HL-60 (cell line): ENCODE data around the gene PARN.

Source experiments
- CTCF ChIP-seq: IDR thresholded peaks from one replicate; pipeline ENCODE4 v1.5.1; 2011; ENCODE audit warnings: low read length, control low read depth, inconsistent platforms; ENCODE audit not compliant: insufficient read depth
- POLR2AphosphoS5 ChIP-seq: IDR thresholded peaks from 2 replicates; pipeline ENCODE4 v1.6.1; 2012; ENCODE audit warnings: low read depth
- REST ChIP-seq: IDR thresholded peaks from 2 replicates; pipeline ENCODE4 v1.6.1; 2012; ENCODE audit warnings: low read depth; ENCODE audit not compliant: insufficient replicate concordance
- SPI1 ChIP-seq: IDR thresholded peaks from 2 replicates; pipeline ENCODE4 v1.6.1; 2012; ENCODE audit warnings: low read depth, mild to moderate bottlenecking, borderline replicate concordance

GRCh38 chr16:14456793-14457481 is 173.1 kb downstream of the PARN start:
- TF ChIP-seq CTCF, result no peak
- TF ChIP-seq SPI1, result no peak
- TF ChIP-seq REST, result no peak
- no peak for TF ChIP-seq POLR2AphosphoS5
